Gastroesophageal sphincter (tissue), 4 donors: Measurements from ENCODE around the gene LIMCH1. TPM values are rescaled to one million over a fixed set of nuclear protein-coding genes. Genes with fewer than 3 reads are reported as not detected.
"Not testable (repeated sequence)": the region's sequence is repeated elsewhere in the genome, so short reads cannot be mapped to it uniquely, and the experiment has no call there.

Experiments used
- ATAC-seq: fragments of 150-250 bp; one replicate; pipeline ENCODE4 v1.9.1; 2016; ENCODE audit warnings: mild to moderate bottlenecking, moderate library complexity
- H3K27ac ChIP-seq, 4 donors: fragments of 200-600 bp; sonication (generic) in 3 of 4; 1 replicate in 3 of 4; 2 replicates in 1 of 4; pipeline ENCODE4 v1.5.1; 2016 to 2019
- H3K27me3 ChIP-seq: fragments of 200-600 bp; sonication (generic); one replicate; pipeline ENCODE4 v1.5.1; 2019
- H3K36me3 ChIP-seq, 2 donors: fragments of 200-600 bp; sonication (generic); one replicate each; pipeline ENCODE4 v1.5.1; 2019; ENCODE audit warnings: control low read depth in 1 of 2
- H3K4me1 ChIP-seq, 3 donors: fragments of 200-600 bp; sonication (generic); 1 replicate in 2 of 3; 2 replicates in 1 of 3; pipeline ENCODE4 v1.5.1; 2016 to 2019; ENCODE audit warnings: control low read depth in 2 of 3
- H3K4me3 ChIP-seq, 2 donors: fragments of 200-600 bp; sonication (generic); one replicate each; pipeline ENCODE4 v1.5.1; 2019; ENCODE audit warnings: mild to moderate bottlenecking in 1 of 2, moderate library complexity in 1 of 2
- H3K9me3 ChIP-seq, 3 donors: fragments of 200-600 bp; sonication (generic); one replicate each; pipeline ENCODE4 v1.5.1; 2017 to 2019; ENCODE audit warnings: control low read depth in 2 of 3
- CTCF ChIP-seq, 4 experiments: fragments of 200-600 bp in 2 of 4; fragments of 450-650 bp in 2 of 4; sonication (generic) in 1 of 4; IDR thresholded peaks; one replicate each; pipeline ENCODE4 v1.5.1; 2017 to 2019; ENCODE audit warnings: antibody characterized with exemption in 4 of 4, mild to moderate bottlenecking in 2 of 4, moderate library complexity in 2 of 4
- EP300 ChIP-seq: sonication (generic); formaldehyde crosslinking; IDR thresholded peaks from one replicate; pipeline ENCODE4 v1.6.1; 2017; ENCODE audit warnings: antibody characterized with exemption, mild to moderate bottlenecking
- POLR2A ChIP-seq, 2 donors: fragments of 450-650 bp; IDR thresholded peaks; one replicate each; pipeline ENCODE4 v1.6.1; 2017; ENCODE audit warnings: antibody characterized with exemption in 2 of 2, mild to moderate bottlenecking in 2 of 2, moderate library complexity in 1 of 2
- POLR2AphosphoS5 ChIP-seq: sonication (generic); formaldehyde crosslinking; IDR thresholded peaks from one replicate; pipeline ENCODE4 v1.6.1; 2017; ENCODE audit warnings: antibody characterized with exemption
- WGBS, 2 donors: methylation state at CpG; one replicate each; pipeline ENCODE4 v1.1.5; 2018; ENCODE audit warnings: low coverage in 1 of 2; 5-methylcytosine and 5-hydroxymethylcytosine counted together
- total RNA-seq, 4 donors: library from RNA; depleted of rRNA; stranded (reverse); fragments of >200 nt; gene quantifications; one replicate each; pipeline ENCODE4 v1.1.0, GENCODE V29; 2016

LIMCH1 gene
- total RNA-seq, 4 donors from 2014 or later, result 9.8 to 82.9 (median 63.1) TPM

GRCh38 chr4:41731569-41732126 lies 193.7 kb downstream of the LIMCH1 start:
- H3K27me3 ChIP-seq, result peaks cover 38% of the 10 kb centered on the region
- no peaks in the 10 kb centered on the region for H3K9me3 ChIP-seq
- H3K4me1 ChIP-seq, result no peaks in the 10 kb centered on the region
- ATAC-seq, result no peak
- 36 to 42% methylated on average over 3 to 9 of the region's 12 CpGs for WGBS, 2 donors
- TF ChIP-seq EP300 (no peak), CTCF (IDR thresholded peaks at IDR 0.05) (no peak), POLR2A (IDR thresholded peaks at IDR 0.05) (no peak), POLR2AphosphoS5 (no peak)
- H3K4me3 ChIP-seq, result no peak overlapping the region
- no peaks in the 10 kb centered on the region for H3K36me3 ChIP-seq
- H3K27ac ChIP-seq, result no peak overlapping the region

- no peak for ATAC-seq
- no peak overlapping the region for H3K4me3 ChIP-seq
- H3K4me1 ChIP-seq, result no peaks in the 10 kb centered on the region
- TF ChIP-seq EP300 (no peak), POLR2A (IDR thresholded peaks at IDR 0.05) (no peak)
- H3K27me3 ChIP-seq, result peaks cover 32% of the 10 kb centered on the region
- H3K36me3 ChIP-seq, result no peaks in the 10 kb centered on the region
- WGBS, 2 donors, result 54 to 69% methylated on average over 3 of the region's 3 CpGs
- H3K27ac ChIP-seq, result no peak overlapping the region
- no peaks in the 10 kb centered on the region for H3K9me3 ChIP-seq
Observed at GRCh38 chr4:41734371-41734770, 196.4 kb downstream of the LIMCH1 start.

- 66 to 74% methylated on average over 4 to 6 of the region's 8 CpGs for WGBS, 2 donors
- not testable (repeated sequence) for H3K9me3 ChIP-seq, H3K4me1 ChIP-seq, ATAC-seq, H3K4me3 ChIP-seq, H3K36me3 ChIP-seq, H3K27ac ChIP-seq
- peaks cover 57% of the 10 kb centered on the region for H3K27me3 ChIP-seq
Observed at GRCh38 chr4:41737491-41737890, 199.5 kb downstream of the LIMCH1 start.

- ATAC-seq, result no peak
- TF ChIP-seq EP300, result no peak
- no peak for TF ChIP-seq POLR2AphosphoS5
- no peak for TF ChIP-seq POLR2A (IDR thresholded peaks at IDR 0.05)
- TF ChIP-seq CTCF (IDR thresholded peaks at IDR 0.05), result no peak
- Histone ChIP-seq H3K27ac (no peak overlapping the region), H3K27me3 (peaks cover 79% of the 10 kb centered on the region), H3K9me3 (peaks cover 0 to 11% (median 0%) of the 10 kb centered on the region in 3 donors), H3K4me1 (peaks cover 0 to 9% (median 0%) of the 10 kb centered on the region in 3 donors), H3K36me3 (no peaks in the 10 kb centered on the region), H3K4me3 (no peak overlapping the region)
- WGBS, 2 donors, result 60% methylated on average over 1 of the region's 2 CpGs; no CpG with 5 or more reads in 1 of the 2 donors
Observed at GRCh38 chr4:41741354-41741753, 203.4 kb downstream of the LIMCH1 start.

GRCh38 chr4:41744572-41745291 lies 206.8 kb downstream of the LIMCH1 start:
- WGBS, 2 donors, result 5 to 11% methylated on average over 14 to 22 of the region's 33 CpGs
- Histone ChIP-seq H3K27ac (no peak overlapping the region), H3K4me1 (peaks cover 0 to 25% (median 0%) of the 10 kb centered on the region in 3 donors), H3K36me3 (no peaks in the 10 kb centered on the region), H3K4me3 (no peak overlapping the region), H3K9me3 (peaks cover 0 to 11% (median 0%) of the 10 kb centered on the region in 3 donors), H3K27me3 (peaks cover 95% of the 10 kb centered on the region)
- no peak for ATAC-seq
- no peak for TF ChIP-seq CTCF (IDR thresholded peaks at IDR 0.05)
- no peak for TF ChIP-seq EP300
- TF ChIP-seq POLR2AphosphoS5, result no peak
- TF ChIP-seq POLR2A (IDR thresholded peaks at IDR 0.05), result no peak
